ENCODE measurements around the gene NBAS.

NBAS gene

GRCh38 chr2:15560140-15560987 is 770 bp downstream of the NBAS start:
- no peaks in the 10 kb centered on the region for H3K9me3 ChIP-seq (ENCODE audit: low read depth, low read length)
- no peaks in the 10 kb centered on the region for H3K36me3 ChIP-seq (ENCODE audit: insufficient read depth, low read length)
- H3K27ac ChIP-seq: no peak overlapping the region
- H3K9ac ChIP-seq (ENCODE audit: insufficient read length): peak overlapping the region; percentile 81
- DNase-seq (ENCODE audit: low read depth, low spot score): no peak
- H3K4me3 ChIP-seq: peak overlapping the region; percentile 87
- TF ChIP-seq FOXP2 (optimal IDR thresholded peaks at IDR 0.05; ENCODE audit: control extremely low read depth, extremely low read length, insufficient read depth): no peak
- no peak for TF ChIP-seq POLR2AphosphoS5 (IDR thresholded peaks at IDR 0.05; ENCODE audit: borderline replicate concordance, low read depth, low read length)
- no peak for TF ChIP-seq EZH2 (IDR thresholded peaks at IDR 0.05)

- Histone ChIP-seq H3K9me3 (ENCODE audit: low read depth, low read length) (no peaks in the 10 kb centered on the region), H3K27ac (no peak overlapping the region), H3K9ac (ENCODE audit: insufficient read length) (peak overlapping the region; percentile 81), H3K36me3 (ENCODE audit: insufficient read depth, low read length) (no peaks in the 10 kb centered on the region), H3K4me3 (peak overlapping the region; percentile 87)
- TF ChIP-seq POLR2AphosphoS5 (IDR thresholded peaks at IDR 0.05; ENCODE audit: borderline replicate concordance, low read depth, low read length) (no peak), FOXP2 (optimal IDR thresholded peaks at IDR 0.05; ENCODE audit: control extremely low read depth, extremely low read length, insufficient read depth) (no peak), EZH2 (IDR thresholded peaks at IDR 0.05) (no peak)
- no peak for DNase-seq (ENCODE audit: low read depth, low spot score)
These were observed 1.6 kb downstream of the NBAS start for GRCh38 chr2:15559379-15560139.

GRCh38 chr2:15557887-15558311 is 3.2 kb downstream of the NBAS start:
- Histone ChIP-seq H3K36me3 (ENCODE audit: insufficient read depth, low read length) (no peaks in the 10 kb centered on the region), H3K27ac (no peak overlapping the region), H3K4me3 (no peak overlapping the region), H3K9ac (ENCODE audit: insufficient read length) (no peak overlapping the region), H3K9me3 (ENCODE audit: low read depth, low read length) (no peaks in the 10 kb centered on the region)
- DNase-seq (ENCODE audit: low read depth, low spot score): no peak
- TF ChIP-seq POLR2AphosphoS5 (IDR thresholded peaks at IDR 0.05; ENCODE audit: borderline replicate concordance, low read depth, low read length): no peak
- TF ChIP-seq FOXP2 (optimal IDR thresholded peaks at IDR 0.05; ENCODE audit: control extremely low read depth, extremely low read length, insufficient read depth): no peak
- TF ChIP-seq EZH2 (IDR thresholded peaks at IDR 0.05): no peak

GRCh38 chr2:15556311-15556930 is 4.7 kb downstream of the NBAS start:
- TF ChIP-seq FOXP2 (optimal IDR thresholded peaks at IDR 0.05; ENCODE audit: control extremely low read depth, extremely low read length, insufficient read depth) (no peak), POLR2AphosphoS5 (IDR thresholded peaks at IDR 0.05; ENCODE audit: borderline replicate concordance, low read depth, low read length) (no peak), EZH2 (IDR thresholded peaks at IDR 0.05) (no peak)
- H3K9ac ChIP-seq (ENCODE audit: insufficient read length): no peak overlapping the region
- H3K36me3 ChIP-seq (ENCODE audit: insufficient read depth, low read length): peaks cover 3% of the 10 kb centered on the region; the same call in 1 of the 2 replicates
- no peak overlapping the region for H3K27ac ChIP-seq
- DNase-seq (ENCODE audit: low read depth, low spot score): no peak
- H3K4me3 ChIP-seq: no peak overlapping the region
- no peaks in the 10 kb centered on the region for H3K9me3 ChIP-seq (ENCODE audit: low read depth, low read length)

- no peak overlapping the region for H3K27ac ChIP-seq
- no peak for TF ChIP-seq POLR2AphosphoS5 (IDR thresholded peaks at IDR 0.05; ENCODE audit: borderline replicate concordance, low read depth, low read length)
- no peak for TF ChIP-seq FOXP2 (optimal IDR thresholded peaks at IDR 0.05; ENCODE audit: control extremely low read depth, extremely low read length, insufficient read depth)
- no peak for TF ChIP-seq EZH2 (IDR thresholded peaks at IDR 0.05)
- H3K36me3 ChIP-seq (ENCODE audit: insufficient read depth, low read length): peaks cover 4% of the 10 kb centered on the region; the same call in 1 of the 2 replicates
- H3K4me3 ChIP-seq: no peak overlapping the region
- no peak for DNase-seq (ENCODE audit: low read depth, low spot score)
- H3K9ac ChIP-seq (ENCODE audit: insufficient read length): no peak overlapping the region
- H3K9me3 ChIP-seq (ENCODE audit: low read depth, low read length): no peaks in the 10 kb centered on the region
These were observed 5.4 kb downstream of the NBAS start for GRCh38 chr2:15555760-15556193.

GRCh38 chr2:15554525-15555218 is 6.5 kb downstream of the NBAS start:
- H3K4me3 ChIP-seq: no peak overlapping the region
- TF ChIP-seq POLR2AphosphoS5 (IDR thresholded peaks at IDR 0.05; ENCODE audit: borderline replicate concordance, low read depth, low read length): no peak
- TF ChIP-seq FOXP2 (optimal IDR thresholded peaks at IDR 0.05; ENCODE audit: control extremely low read depth, extremely low read length, insufficient read depth): no peak
- TF ChIP-seq EZH2 (IDR thresholded peaks at IDR 0.05): no peak
- peaks cover 4% of the 10 kb centered on the region; the same call in 1 of the 2 replicates for H3K36me3 ChIP-seq (ENCODE audit: insufficient read depth, low read length)
- H3K9me3 ChIP-seq (ENCODE audit: low read depth, low read length): no peaks in the 10 kb centered on the region
- DNase-seq (ENCODE audit: low read depth, low spot score): no peak
- H3K27ac ChIP-seq: peak overlapping the region; percentile 43; the same call in 1 of the 2 replicates
- peak overlapping the region; percentile 13 for H3K9ac ChIP-seq (ENCODE audit: insufficient read length)

- Histone ChIP-seq H3K36me3 (ENCODE audit: insufficient read depth, low read length) (peaks cover 8% of the 10 kb centered on the region; the same call in 1 of the 2 replicates), H3K9ac (ENCODE audit: insufficient read length) (no peak overlapping the region), H3K9me3 (ENCODE audit: low read depth, low read length) (no peaks in the 10 kb centered on the region), H3K27ac (no peak overlapping the region; the same call in 1 of the 2 replicates), H3K4me3 (no peak overlapping the region)
- no peak for DNase-seq (ENCODE audit: low read depth, low spot score)
- TF ChIP-seq POLR2AphosphoS5 (IDR thresholded peaks at IDR 0.05; ENCODE audit: borderline replicate concordance, low read depth, low read length): no peak
- no peak for TF ChIP-seq EZH2 (IDR thresholded peaks at IDR 0.05)
- no peak for TF ChIP-seq FOXP2 (optimal IDR thresholded peaks at IDR 0.05; ENCODE audit: control extremely low read depth, extremely low read length, insufficient read depth)
These were observed 7.2 kb downstream of the NBAS start for GRCh38 chr2:15553951-15554350.

Data from SK-N-MC (cell line).